Right lobe of liver (tissue), 4 donors: ENCODE data around the gene CNTNAP1.

Experiments used
- POLR2A ChIP-seq: fragments of 450-650 bp; IDR thresholded peaks from one replicate; pipeline ENCODE4 v1.6.1; 2017; ENCODE audit warnings: antibody characterized with exemption, mild to moderate bottlenecking
- TF ChIP-seq, protein P1 (sequence below), 4 donors: fragments of 200-600 bp in 3 of 4; fragments of 450-650 bp in 1 of 4; IDR thresholded peaks; one replicate each; pipeline versions ENCODE4 v1.5.1 to v1.8.0; 2016 to 2022; ENCODE audit warnings: antibody characterized with exemption in 4 of 4, mild to moderate bottlenecking in 2 of 4
- donor health status: DM: no; HTN: no; CAD: no.
- donor health status: DM: no; HTN: no; CAD: no.
- donor health status: DM: no; HTN: yes; CAD: no.

DNA sequence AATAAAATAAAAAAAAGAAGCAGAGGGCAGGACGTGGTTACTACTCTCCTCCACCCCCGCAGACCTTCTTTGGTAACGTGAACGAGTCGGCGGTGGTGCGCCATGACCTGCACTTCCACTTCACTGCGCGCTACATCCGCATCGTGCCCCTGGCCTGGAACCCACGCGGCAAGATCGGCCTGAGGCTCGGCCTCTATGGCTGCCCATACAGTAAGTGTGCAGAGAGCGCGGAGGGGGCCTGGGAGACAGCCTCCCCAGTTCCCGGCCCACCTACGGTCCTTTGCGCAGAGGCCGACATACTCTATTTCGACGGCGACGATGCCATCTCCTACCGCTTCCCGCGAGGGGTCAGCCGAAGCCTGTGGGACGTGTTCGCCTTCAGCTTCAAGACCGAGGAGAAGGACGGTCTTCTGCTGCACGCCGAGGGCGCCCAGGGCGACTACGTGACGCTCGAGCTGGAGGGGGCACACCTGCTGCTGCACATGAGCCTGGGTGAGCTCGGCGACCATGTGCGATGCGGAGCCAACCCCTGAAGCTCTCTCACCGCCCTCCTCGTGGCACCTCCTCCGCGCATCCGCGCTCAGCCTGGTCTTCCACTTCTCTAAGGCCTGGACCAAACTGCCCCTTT is 2.7 kb downstream of the CNTNAP1 start:
- TF ChIP-seq, protein P1, sequence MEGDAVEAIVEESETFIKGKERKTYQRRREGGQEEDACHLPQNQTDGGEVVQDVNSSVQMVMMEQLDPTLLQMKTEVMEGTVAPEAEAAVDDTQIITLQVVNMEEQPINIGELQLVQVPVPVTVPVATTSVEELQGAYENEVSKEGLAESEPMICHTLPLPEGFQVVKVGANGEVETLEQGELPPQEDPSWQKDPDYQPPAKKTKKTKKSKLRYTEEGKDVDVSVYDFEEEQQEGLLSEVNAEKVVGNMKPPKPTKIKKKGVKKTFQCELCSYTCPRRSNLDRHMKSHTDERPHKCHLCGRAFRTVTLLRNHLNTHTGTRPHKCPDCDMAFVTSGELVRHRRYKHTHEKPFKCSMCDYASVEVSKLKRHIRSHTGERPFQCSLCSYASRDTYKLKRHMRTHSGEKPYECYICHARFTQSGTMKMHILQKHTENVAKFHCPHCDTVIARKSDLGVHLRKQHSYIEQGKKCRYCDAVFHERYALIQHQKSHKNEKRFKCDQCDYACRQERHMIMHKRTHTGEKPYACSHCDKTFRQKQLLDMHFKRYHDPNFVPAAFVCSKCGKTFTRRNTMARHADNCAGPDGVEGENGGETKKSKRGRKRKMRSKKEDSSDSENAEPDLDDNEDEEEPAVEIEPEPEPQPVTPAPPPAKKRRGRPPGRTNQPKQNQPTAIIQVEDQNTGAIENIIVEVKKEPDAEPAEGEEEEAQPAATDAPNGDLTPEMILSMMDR (IDR thresholded peaks at IDR 0.05) = no peak
- TF ChIP-seq POLR2A = no peak
